ENCODE results near the gene SMIM24.

DNA sequence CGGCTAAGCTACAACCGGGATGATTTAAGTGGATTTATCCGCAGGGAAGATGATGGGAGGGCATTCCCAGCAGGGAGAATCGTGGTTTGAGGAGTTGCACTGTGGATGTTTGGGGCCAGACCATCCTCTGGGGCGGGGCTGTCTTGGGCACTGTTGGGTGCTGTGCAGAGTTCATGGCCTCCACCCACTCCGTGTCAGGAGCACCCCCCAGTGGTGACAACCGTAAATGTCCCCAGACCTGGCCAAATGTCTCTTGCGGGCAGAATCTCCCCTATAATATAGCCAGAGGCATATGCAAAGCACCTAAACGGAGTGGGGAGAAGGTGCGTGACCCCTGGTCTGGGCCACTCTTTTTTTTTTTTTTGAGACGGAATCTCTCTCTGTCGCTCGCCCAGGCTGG is 40.2 kb downstream of the SMIM24 start:
- TF ChIP-seq, protein P1, sequence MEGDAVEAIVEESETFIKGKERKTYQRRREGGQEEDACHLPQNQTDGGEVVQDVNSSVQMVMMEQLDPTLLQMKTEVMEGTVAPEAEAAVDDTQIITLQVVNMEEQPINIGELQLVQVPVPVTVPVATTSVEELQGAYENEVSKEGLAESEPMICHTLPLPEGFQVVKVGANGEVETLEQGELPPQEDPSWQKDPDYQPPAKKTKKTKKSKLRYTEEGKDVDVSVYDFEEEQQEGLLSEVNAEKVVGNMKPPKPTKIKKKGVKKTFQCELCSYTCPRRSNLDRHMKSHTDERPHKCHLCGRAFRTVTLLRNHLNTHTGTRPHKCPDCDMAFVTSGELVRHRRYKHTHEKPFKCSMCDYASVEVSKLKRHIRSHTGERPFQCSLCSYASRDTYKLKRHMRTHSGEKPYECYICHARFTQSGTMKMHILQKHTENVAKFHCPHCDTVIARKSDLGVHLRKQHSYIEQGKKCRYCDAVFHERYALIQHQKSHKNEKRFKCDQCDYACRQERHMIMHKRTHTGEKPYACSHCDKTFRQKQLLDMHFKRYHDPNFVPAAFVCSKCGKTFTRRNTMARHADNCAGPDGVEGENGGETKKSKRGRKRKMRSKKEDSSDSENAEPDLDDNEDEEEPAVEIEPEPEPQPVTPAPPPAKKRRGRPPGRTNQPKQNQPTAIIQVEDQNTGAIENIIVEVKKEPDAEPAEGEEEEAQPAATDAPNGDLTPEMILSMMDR (IDR thresholded peaks at IDR 0.05): peak in 5 of 6 experiments; percentile 34 to 57 (median 43)
- TF ChIP-seq POLR2A (IDR thresholded peaks at IDR 0.05): no peak
- TF ChIP-seq POLR2AphosphoS5 (IDR thresholded peaks at IDR 0.05): no peak
